NOMO-1 treated with dmso at 0.1 percent for 144 hours (cell line): ENCODE results near the gene TEX52.

Experiments
- DNase-seq: peaks from one replicate; lab custom pipeline; 2025; ENCODE audit not compliant: unreplicated experiment; lab: John Stamatoyannopoulos, UW

The TEX52 gene

DNA sequence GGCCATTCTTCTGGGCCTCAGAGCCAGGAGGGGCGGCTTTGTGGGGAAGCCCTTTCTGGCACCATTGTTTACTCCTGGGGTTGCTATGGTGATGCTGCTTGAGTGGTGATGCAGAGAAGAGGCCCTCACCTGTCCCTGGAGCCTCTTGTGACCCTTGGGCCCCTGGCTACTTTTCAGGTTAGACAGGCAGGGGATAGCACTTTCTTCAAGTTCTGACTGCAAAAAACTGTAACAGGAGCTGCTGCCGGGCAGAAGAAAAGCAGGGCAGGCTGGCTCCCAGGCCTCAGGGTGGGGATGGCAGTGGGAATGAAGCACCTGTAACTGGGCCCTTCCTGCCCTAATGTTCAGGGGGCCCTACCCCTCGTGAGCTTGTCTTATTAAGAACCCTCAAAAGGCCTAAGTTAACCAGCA is at the start of gene TEX52:
Gene TEX52 (minus strand): TSS at position 19 of the 411 bp plus-strand sequence. CDS start 13 bp downstream, at position 6.
- DNase-seq, result no peak

DNA sequence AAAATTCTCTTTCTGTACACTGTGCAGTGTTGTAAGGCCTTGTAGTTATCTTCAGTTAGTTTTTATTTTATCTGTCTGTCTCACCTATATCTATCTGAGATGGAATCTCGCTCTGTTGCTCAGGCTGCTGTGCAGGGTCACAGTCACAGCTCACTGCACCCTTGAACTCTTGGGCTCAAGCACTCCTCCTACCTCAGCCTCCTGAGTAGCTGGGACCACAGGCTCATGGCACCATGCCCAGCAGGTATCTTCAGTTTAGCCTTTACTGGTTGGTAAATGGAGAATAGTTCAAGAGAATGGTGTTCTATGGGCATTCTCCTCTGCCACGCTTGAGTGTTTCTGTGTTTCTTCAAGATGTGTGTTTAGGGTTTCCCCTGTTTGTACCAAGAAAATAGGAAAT is 47.4 kb upstream of the TEX52 start:
- DNase-seq, result no peak

DNA sequence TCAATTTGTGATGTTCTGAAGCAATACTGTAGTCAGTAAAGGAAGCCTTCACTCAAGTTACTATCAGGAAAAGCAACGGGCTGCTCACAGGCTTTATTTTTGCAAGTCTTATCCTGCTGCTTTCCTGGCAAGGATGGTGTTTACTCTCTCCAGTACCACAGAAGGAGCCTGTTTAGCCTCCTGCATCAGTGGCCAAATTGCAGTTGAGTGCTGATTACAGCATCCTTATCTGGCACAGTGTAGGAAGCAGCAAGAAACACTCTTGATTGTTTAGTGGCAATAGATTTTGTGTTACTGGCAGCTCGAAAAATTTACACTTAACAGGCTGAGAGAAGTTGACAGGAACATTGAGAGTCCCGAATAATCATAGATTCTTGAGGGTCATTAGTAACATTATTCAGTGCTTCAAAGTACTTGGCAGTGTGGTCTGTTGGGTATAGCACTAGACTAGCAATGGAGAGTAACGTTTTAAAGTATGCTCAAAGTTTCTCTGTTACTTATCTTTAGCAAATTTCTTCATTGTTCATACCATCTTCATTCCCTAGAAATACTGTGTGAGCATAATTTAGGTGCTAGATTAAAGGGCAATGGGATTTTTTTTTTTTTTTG is 45.5 kb upstream of the TEX52 start:
- DNase-seq, result no peak

DNA sequence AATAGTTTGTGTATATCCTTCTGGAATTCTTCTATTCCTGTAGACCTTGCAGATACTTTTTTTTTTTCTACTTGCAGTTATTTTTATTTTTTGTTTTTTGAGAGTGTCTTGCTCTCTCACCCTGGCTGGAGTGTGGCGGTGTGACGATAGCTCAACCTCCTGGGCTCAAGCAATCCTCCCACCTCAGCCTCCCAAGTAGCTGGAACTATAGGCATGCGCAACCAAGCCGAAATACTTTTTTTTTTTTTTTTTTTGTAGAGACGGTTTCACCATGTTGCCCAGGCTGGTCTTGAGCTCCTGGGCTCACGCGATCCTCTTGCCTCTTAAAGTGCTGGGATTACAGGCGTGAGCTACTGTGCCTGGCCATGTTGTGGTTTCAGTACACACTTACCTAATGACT is 43.8 kb upstream of the TEX52 start:
- DNase-seq, result no peak

DNA sequence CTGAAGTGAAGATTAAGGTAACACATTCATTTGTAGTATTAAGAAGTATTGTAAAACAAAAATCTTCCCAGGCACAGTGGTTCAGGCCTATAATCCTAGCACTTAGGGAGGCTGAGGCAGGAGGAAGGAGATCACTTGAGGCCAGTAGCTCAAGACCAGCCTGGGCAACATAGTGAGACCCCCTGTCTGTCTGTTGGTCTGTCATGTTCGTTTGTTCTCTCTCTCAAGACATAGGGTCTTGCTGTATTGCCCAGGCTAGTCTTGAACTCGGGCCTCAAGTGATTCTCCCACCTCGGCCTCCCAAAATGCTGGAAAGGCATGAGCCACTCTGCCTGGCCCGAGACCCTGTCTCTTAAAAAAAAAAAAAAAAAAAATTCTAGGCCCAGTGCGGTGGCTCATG is 40.6 kb upstream of the TEX52 start:
- DNase-seq, result no peak

DNA sequence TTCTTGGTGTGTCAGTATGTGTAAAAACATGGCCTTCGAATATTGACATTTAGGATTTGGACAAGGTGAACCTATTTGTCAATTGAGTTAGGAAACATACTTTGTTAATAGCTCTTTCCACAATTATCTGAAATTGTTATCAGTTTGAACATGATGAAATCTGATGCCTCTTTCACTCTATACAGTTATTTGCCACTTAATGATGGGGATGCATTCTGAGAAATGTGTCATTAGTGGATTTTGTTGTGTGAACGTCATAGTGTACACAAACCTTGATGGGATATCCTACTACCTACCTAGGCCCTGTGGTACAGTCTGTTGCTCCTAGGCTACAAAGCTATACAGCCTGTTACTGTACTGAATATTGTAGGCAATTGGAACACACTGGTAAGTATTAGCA is 38.7 kb upstream of the TEX52 start:
- no peak for DNase-seq

DNA sequence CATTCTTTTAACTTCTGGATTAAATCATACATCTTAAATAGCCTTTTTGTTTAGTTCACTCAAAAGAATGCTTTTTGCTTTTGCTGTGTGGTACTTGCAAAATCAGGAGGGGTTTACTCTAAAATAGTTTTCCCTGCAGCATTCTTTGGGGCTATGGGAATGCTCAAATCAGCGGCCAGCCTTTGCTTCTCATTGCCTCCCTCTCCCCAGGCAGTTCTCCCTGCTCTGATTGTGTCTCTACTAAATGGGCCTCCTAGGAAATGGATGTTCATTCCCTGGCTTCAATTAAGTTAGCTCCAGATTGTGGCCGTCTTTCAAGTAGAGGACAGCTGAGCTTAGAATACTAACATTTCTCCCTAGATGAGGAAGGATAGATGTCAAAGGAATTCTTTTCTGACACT is 38.2 kb upstream of the TEX52 start:
- no peak for DNase-seq

DNA sequence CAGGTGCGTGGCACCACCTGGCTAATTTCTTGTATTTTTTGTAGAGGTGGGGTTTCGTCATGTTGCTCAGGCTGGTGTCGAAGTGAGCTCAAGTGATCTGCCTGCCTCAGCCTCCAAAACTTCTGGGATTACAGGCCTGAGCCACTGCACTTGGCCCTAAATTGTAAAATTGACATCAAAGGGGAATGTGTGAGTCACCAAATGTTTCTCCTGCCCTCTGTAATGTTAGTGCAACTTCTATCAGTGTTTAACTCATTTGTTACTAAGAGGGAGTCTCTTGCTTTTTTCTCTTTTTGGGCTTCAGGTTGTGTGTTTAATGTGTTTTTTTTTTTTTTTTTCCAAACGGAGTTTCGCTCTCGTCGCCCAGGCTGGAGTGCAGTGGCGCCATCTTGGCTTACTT is 36.2 kb upstream of the TEX52 start:
- no peak for DNase-seq

DNA sequence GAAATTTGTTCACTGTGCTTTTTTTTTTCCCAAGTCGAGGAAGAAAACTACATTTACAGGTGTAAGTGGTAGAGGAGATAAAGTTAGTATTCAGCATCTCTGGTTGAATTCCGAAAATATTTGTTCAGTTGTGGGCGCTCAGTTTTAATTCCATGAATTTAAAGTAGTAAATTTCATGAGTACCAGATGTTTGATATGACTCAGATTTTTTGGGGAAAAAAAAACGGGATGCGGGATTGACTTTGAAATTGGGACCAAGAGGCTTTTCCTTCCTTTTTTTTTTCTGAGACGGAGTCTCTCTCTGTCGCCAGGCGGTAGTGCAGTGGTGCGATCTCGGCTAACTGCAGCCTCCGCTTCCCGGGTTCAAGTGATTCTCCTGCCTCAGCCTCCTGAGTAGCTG is 35.4 kb upstream of the TEX52 start:
- DNase-seq, result no peak

DNA sequence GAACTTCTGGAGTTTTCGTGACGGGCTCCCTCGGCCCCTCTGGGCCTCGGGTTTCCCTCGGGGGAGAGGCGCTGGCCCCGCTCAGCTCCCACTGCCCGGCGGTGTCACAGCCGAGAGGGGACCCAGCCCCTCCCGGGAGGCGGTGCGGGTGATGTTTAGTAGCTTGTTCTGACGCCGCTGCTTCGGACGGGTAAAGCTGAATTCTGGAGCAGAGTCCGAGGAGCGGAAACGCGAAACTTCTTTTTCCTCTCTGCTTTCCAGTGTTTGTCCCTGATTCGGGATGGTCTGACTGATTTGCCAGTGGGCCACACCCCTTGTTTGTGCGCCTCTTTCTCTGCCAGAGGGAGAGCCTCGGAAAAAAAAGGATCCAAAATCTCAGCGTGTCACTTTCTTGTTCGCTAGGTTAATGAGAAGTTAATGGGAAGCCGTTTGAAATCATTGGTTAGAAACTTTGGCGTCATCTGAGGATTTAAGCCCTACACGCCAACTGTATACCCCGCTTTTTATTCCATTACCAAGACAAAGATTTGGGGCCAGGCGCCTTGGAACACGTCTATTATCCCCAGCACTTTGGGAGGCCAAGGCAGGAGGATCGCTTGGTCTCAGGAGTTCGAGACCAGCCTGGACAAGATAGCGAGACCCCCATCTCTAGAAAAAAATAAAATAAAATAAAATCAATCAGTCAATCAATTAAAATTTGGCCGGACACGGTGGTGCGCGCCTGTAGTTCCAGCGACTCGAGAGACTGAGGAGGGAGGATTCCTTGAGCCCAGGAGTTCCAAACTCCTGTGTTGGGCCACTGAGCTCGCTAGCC is 34.6 kb upstream of the TEX52 start:
- DNase-seq, result no peak

DNA sequence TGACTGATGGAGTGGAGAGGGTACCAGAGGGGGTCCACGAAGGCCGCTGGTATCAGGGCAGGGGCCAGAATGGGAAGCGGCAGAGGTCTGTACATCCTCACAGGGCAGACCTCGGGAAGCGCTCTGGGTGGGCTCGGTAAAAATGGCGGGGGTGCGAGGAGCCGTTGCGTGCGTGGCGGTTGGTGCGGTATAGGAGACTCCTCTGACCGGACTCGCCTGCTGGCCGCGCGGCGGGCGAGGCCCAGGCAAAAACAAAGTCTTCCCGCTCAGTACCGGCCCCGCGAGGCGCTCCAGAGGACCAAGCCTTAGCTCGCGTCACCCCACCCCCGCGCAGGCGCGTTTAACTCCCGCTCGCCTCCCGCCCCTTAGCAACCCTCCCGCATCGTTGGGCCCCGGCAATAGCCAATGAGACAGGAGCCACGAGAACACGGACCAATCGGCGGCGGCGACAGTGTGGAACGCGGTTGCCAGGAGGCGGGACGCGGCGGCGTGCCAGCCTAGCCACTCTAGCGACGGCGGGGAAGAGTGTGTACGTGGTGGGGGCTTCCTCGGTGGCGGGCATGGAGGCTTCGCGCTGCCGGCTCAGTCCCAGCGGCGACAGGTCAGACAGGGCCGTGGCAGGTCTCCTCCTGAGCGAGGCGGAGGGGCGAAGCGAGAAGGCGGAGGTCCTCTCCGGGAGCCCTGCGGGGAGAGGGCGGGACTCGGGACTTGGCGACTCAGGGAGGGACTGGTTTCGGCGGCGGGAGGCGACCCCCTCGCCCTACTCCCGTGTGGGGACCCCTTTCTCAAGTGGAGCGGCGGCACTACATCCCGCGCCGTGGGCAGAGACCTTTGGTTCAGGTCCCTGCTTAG is 33.8 kb upstream of the TEX52 start, which contains the start of gene TULP3:
Gene TULP3 (plus strand): TSS at position 504 of the 852 bp plus-strand sequence. CDS start 57 bp downstream, at position 561.
- DNase-seq, result peak; percentile 95

DNA sequence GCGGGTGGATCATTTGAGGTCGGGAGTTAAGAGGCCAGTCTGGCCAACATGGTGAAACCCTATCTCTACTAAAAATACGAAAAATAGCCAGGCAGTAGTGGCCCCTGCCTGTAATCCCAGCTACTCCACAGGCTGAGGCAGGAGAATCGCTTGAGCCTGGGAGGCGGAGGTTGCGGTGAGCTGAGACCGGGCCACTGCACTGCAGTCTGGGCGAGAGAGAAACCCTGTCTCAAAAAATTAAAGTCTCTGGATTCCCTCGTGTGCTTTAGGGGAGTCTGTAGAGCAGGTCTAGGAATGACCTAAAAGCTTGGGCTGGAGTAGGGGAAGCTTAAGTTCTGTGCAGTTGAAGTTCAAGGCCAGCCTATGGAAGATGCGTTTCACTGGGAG is 33.2 kb upstream of the TEX52 start:
- DNase-seq, result no peak

DNA sequence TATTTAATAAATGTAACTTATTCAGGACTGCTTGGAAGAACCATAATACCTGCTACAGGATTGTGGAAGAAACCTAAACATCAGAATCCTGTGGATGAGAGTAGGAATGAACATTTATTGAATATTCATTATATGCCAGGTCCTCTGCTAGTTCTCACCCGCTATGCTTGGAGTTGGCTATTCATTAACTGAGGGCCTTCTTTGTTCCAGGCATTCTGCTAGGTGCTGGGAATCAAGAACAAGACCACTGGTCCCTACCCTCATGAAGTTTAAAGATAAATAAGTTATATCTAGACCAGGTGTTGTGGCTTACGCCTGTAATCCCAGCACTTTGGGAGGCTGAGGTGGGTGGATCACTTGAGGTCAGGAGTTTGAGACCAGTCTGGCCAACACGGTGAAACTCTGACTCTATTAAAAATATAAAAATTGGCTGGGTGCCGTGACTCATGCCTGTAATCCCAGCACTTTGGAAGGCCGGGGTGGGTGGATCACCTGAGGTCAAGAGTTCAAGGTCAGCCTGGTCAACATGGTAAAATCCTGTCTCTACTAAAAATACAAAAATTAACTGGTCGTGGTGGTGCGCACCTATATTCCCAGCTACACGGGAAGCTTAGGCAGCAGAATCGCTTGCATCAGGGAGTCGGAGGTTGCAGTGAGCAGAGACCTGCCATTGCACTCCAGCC is 30.1 kb upstream of the TEX52 start:
- no peak for DNase-seq

DNA sequence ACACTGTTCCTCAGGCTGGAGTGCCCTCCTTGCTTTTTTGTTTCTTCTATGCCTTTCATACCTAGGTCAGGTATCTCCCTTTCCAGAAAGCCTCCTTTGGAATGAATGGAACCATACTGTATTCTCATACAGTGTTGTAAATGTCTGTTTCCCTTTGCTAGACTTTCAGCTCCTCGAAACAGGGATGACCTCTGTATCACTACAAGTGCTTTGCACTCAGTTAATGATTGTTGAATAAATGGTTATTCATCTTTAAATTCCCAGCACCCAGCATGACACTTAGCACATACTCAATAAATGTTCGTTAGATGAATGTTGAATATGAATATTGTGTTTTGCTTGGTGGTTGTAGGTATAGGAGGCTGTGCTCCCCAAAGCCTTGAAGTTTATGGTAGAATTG is 28.0 kb upstream of the TEX52 start:
- DNase-seq, result no peak

DNA sequence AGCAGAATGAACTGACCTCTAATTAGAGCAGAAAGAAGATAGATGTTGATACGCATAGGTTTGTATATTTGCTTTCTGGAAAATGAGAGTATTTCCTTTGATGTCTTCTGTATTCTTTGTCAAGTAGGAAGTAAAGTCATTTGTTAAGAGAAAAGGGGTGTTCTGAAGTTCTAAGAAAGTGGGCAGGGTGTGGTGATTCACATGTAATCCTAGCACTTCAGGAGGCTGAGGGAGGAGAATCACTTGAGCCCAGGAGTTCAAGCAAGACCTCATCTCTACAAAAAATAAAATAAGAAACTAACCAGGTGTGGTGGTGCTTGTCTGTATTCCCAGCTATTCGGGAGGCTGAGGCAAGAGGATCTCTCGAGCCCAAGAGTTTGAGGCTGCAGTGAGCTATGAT is 23.0 kb upstream of the TEX52 start:
- DNase-seq, result no peak

DNA sequence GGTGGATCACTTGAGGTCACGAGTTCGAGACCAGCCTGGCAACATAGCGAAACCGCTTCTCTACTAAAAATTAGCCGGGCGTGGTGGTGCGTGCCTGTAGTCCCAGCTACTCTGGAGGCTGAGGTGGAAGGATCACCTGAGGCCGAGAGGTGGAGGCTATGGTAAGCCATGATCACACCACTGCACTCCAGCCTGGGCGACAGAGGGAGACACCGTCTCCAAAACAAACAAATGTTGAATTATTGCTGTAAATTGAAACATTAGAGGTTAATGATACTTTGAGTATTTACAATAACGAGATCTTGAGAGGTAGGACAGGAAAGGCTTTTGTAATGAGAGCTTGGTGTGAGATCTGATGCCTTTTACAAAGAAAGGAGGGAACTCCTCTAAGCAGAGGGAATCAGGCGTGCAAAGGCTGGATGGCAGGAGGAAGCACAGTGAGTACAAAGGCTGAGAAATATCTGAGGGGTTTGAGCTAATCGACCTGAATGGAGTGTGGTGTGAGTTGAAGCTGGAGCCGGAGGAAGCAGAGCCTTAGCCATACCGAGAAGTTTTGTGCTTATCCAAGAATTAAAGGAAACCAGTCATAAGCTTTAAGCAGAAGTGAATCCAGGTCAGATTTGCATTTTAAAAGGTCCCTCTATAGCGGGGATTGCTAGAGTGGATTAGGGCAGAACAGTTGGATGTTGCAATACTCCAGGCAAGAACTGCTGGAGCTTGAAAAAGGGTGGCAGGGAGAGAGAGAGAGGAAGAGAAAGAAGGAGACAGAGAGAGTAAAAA is 21.3 kb upstream of the TEX52 start:
- peak; percentile 94 for DNase-seq

DNA sequence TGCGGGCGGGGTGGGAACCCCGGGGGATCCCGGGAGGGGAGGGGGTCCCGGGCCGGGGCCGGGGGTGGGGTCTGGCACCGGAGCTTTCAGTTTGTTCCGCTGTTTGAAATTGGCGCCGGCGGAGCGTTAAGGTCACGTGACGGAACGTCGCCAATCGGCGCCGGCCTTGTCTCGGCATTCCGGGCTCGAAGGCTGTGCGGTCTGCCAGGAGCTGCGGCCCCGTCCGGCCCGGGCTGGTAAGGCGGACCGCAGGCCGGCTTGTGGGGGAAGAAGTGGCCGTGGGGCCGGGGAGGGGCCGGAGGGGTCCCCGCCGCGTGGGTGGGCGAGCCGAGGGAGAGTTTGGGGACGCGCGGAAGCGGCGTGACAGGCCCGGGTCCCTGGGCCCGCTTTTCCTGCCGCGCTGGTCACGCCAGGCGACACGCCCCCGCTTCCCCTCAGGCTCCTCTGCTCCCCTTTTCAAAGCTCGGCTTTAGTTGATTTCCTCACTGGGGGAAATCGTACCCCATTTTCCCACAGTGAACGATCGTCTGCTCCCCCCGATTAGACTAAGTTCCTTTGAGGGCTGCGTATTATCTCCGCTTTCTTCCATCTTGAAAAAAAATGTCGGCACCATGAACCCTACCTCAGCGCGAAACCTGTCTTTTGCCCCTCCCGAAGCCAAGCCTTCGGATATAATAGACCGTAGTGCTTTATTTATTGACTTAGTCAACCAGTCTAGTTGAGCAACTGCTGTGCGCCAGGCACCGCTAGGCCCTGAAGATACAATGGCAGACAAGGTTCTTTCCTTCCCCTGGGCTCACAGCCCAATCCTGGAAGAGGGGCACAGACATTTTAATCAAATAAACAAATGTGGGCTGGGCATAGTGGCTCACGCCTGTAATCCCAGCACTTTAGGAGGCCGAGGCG is 20.5 kb upstream of the TEX52 start, which contains the start of the genes FOXM1 and RHNO1:
Gene FOXM1 (minus strand): TSS at position 128 of the 906 bp plus-strand sequence. CDS start 2,696 bp downstream, outside the sequence.
Gene RHNO1 (plus strand): TSS at position 177 of the 906 bp plus-strand sequence. CDS start 8,144 bp downstream, outside the sequence.
- peak; percentile 65 for DNase-seq

DNA sequence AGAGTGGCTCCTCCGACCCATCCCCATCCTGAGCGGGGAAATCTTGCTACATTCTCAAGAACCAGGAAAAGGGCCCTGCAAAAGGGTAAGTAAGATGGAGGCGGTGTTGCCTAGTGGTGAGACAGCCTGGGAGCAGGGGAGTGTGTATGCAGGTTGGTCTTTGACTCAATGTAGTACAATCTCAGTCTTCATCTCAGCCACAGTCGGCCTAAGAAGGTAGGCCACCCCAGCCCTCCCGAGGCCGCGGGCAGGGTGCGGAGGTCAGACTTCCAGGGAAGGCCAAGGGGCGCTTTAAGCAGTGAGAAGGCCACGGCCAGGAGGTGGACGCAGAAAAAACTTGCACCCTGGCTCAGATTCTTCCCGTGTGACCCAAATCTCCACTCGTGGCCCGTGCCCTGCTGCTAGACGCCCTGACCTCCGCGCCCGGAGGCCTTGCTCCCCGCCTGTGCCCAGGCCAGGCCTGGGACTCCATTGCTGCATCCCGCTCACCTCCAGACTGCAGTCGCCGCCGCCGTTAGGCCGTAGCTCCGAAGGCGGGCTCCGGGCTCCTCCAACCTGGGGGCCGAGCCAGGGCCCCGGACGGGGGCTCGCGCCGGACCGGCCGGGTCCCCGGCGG is 19.7 kb upstream of the TEX52 start:
- peak; percentile 7 for DNase-seq
